BLaER1 (cell line): ENCODE data around the gene SPRTN.

Experiments
- H3K27ac ChIP-seq: shearing (Covaris generic); formaldehyde crosslinking; 2 replicates; pipeline ENCODE4 v1.8.1; 2022
- H3K27me3 ChIP-seq: shearing (Covaris generic); formaldehyde crosslinking; 2 replicates; pipeline ENCODE4 v1.8.1; 2022
- H3K36me3 ChIP-seq: shearing (Covaris generic); formaldehyde crosslinking; 2 replicates; pipeline ENCODE4 v1.8.1; 2022
- H3K4me1 ChIP-seq: shearing (Covaris generic); formaldehyde crosslinking; 2 replicates; pipeline ENCODE4 v1.8.1; 2022
- H3K4me2 ChIP-seq: shearing (Covaris generic); formaldehyde crosslinking; 2 replicates; pipeline ENCODE4 v1.8.1; 2022
- H3K4me3 ChIP-seq: shearing (Covaris generic); formaldehyde crosslinking; 2 replicates; pipeline ENCODE4 v1.8.1; 2022
- H3K9ac ChIP-seq: shearing (Covaris generic); formaldehyde crosslinking; 2 replicates; pipeline ENCODE4 v1.8.1; 2022
- H3K9me3 ChIP-seq: shearing (Covaris generic); formaldehyde crosslinking; 2 replicates; pipeline ENCODE4 v1.8.1; 2022
- H4K20me1 ChIP-seq: shearing (Covaris generic); formaldehyde crosslinking; 2 replicates; pipeline ENCODE4 v1.8.1; 2022
- Cebpa-rat ChIP-seq: shearing (Covaris generic); IDR thresholded peaks from 2 replicates; pipeline ENCODE4 v1.8.1; 2022

SPRTN gene

GRCh38 chr1:231353086-231353485 lies 15.0 kb downstream of the SPRTN start:
- Histone ChIP-seq H3K27me3 (no peaks in the 10 kb centered on the region), H3K36me3 (peaks cover 54% of the 10 kb centered on the region)
- no peak for TF ChIP-seq Cebpa-rat

GRCh38 chr1:231354330-231355020 lies 16.4 kb downstream of the SPRTN start:
- Histone ChIP-seq H3K27me3 (no peaks in the 10 kb centered on the region), H3K27ac (no peak overlapping the region)

More at GRCh38 chr1:231353086-231353485, 15.0 kb downstream of the SPRTN start:
- Histone ChIP-seq H3K27ac (no peak overlapping the region), H3K9me3 (no peaks in the 10 kb centered on the region), H3K4me3 (no peak overlapping the region), H3K9ac (no peak overlapping the region), H4K20me1 (peaks cover 5% of the 10 kb centered on the region; the same call in 1 of the 2 replicates), H3K4me1 (no peaks in the 10 kb centered on the region), H3K4me2 (no peak overlapping the region)

GRCh38 chr1:231355171-231355570 lies 17.1 kb downstream of the SPRTN start:
- Histone ChIP-seq H3K27ac (no peak overlapping the region), H3K9me3 (no peaks in the 10 kb centered on the region), H3K4me2 (no peak overlapping the region), H3K9ac (no peak overlapping the region), H4K20me1 (peaks cover 11% of the 10 kb centered on the region; the same call in 1 of the 2 replicates), H3K27me3 (no peaks in the 10 kb centered on the region), H3K36me3 (peaks cover 40% of the 10 kb centered on the region), H3K4me3 (no peak overlapping the region), H3K4me1 (no peaks in the 10 kb centered on the region)
- TF ChIP-seq Cebpa-rat, result no peak

More at GRCh38 chr1:231354330-231355020, 16.4 kb downstream of the SPRTN start:
- no peak overlapping the region for H3K9ac ChIP-seq
- no peak overlapping the region for H3K4me3 ChIP-seq
- H3K9me3 ChIP-seq, result no peaks in the 10 kb centered on the region
- H3K4me2 ChIP-seq, result no peak overlapping the region
- peaks cover 40% of the 10 kb centered on the region for H3K36me3 ChIP-seq
- H3K4me1 ChIP-seq, result no peaks in the 10 kb centered on the region
- no peak for TF ChIP-seq Cebpa-rat
- peaks cover 11% of the 10 kb centered on the region; the same call in 1 of the 2 replicates for H4K20me1 ChIP-seq

GRCh38 chr1:231357187-231357772 lies 19.2 kb downstream of the SPRTN start:
- peaks cover 35% of the 10 kb centered on the region for H3K36me3 ChIP-seq
- no peak overlapping the region for H3K27ac ChIP-seq
- no peak overlapping the region for H3K4me3 ChIP-seq
- no peak for TF ChIP-seq Cebpa-rat
- no peaks in the 10 kb centered on the region for H3K27me3 ChIP-seq
- no peak overlapping the region for H3K4me2 ChIP-seq
- H3K9me3 ChIP-seq, result no peaks in the 10 kb centered on the region
- no peak overlapping the region for H3K9ac ChIP-seq
- H3K4me1 ChIP-seq, result no peaks in the 10 kb centered on the region
- H4K20me1 ChIP-seq, result peaks cover 11% of the 10 kb centered on the region; the same call in 1 of the 2 replicates

- TF ChIP-seq Cebpa-rat, result no peak
- peaks cover 35% of the 10 kb centered on the region for H3K36me3 ChIP-seq
- no peak overlapping the region for H3K27ac ChIP-seq
- no peak overlapping the region for H3K4me3 ChIP-seq
- no peaks in the 10 kb centered on the region for H3K4me1 ChIP-seq
- peaks cover 11% of the 10 kb centered on the region; the same call in 1 of the 2 replicates for H4K20me1 ChIP-seq
- H3K9ac ChIP-seq, result no peak overlapping the region
- no peaks in the 10 kb centered on the region for H3K27me3 ChIP-seq
- H3K4me2 ChIP-seq, result no peak overlapping the region
- no peaks in the 10 kb centered on the region for H3K9me3 ChIP-seq
These were observed 19.8 kb downstream of the SPRTN start for GRCh38 chr1:231357831-231358354.

- H3K4me3 ChIP-seq, result no peak overlapping the region
- H3K4me2 ChIP-seq, result no peak overlapping the region
- no peak overlapping the region for H3K27ac ChIP-seq
- peaks cover 13% of the 10 kb centered on the region; the same call in 1 of the 2 replicates for H4K20me1 ChIP-seq
- peaks cover 40% of the 10 kb centered on the region for H3K36me3 ChIP-seq
- H3K9ac ChIP-seq, result no peak overlapping the region
- no peaks in the 10 kb centered on the region for H3K9me3 ChIP-seq
- no peaks in the 10 kb centered on the region for H3K4me1 ChIP-seq
- H3K27me3 ChIP-seq, result no peaks in the 10 kb centered on the region
- no peak for TF ChIP-seq Cebpa-rat
These were observed 21.0 kb downstream of the SPRTN start for GRCh38 chr1:231359113-231359512.

GRCh38 chr1:231362325-231362724 lies 24.2 kb downstream of the SPRTN start:
- TF ChIP-seq Cebpa-rat, result no peak
- Histone ChIP-seq H3K4me1 (no peaks in the 10 kb centered on the region), H4K20me1 (peaks cover 26% of the 10 kb centered on the region; the same call in 1 of the 2 replicates), H3K4me3 (no peak overlapping the region), H3K27ac (no peak overlapping the region), H3K36me3 (peaks cover 64% of the 10 kb centered on the region), H3K9ac (no peak overlapping the region), H3K9me3 (no peaks in the 10 kb centered on the region), H3K4me2 (no peak overlapping the region), H3K27me3 (no peaks in the 10 kb centered on the region)

GRCh38 chr1:231363624-231364023 lies 25.5 kb downstream of the SPRTN start:
- no peak overlapping the region for H3K4me3 ChIP-seq
- no peak for TF ChIP-seq Cebpa-rat

GRCh38 chr1:231364192-231364591 lies 26.1 kb downstream of the SPRTN start:
- Histone ChIP-seq H3K9me3 (no peaks in the 10 kb centered on the region), H3K27ac (no peak overlapping the region), H3K4me1 (no peaks in the 10 kb centered on the region), H3K9ac (no peak overlapping the region), H3K4me3 (no peak overlapping the region), H4K20me1 (peaks cover 38% of the 10 kb centered on the region), H3K4me2 (no peak overlapping the region), H3K36me3 (peaks cover 81% of the 10 kb centered on the region), H3K27me3 (no peaks in the 10 kb centered on the region)
- TF ChIP-seq Cebpa-rat, result no peak

More at GRCh38 chr1:231363624-231364023, 25.5 kb downstream of the SPRTN start:
- no peak overlapping the region for H3K9ac ChIP-seq
- H3K4me1 ChIP-seq, result no peaks in the 10 kb centered on the region
- H3K9me3 ChIP-seq, result no peaks in the 10 kb centered on the region
- H3K27ac ChIP-seq, result no peak overlapping the region
- peaks cover 33% of the 10 kb centered on the region for H4K20me1 ChIP-seq
- peaks cover 75% of the 10 kb centered on the region for H3K36me3 ChIP-seq
- H3K4me2 ChIP-seq, result no peak overlapping the region
- H3K27me3 ChIP-seq, result no peaks in the 10 kb centered on the region

GRCh38 chr1:231369282-231369681 lies 31.2 kb downstream of the SPRTN start:
- Histone ChIP-seq H4K20me1 (peaks cover 82% of the 10 kb centered on the region), H3K9ac (no peak overlapping the region; the same call in 1 of the 2 replicates), H3K27ac (no peak overlapping the region), H3K4me3 (no peak overlapping the region), H3K27me3 (no peaks in the 10 kb centered on the region), H3K9me3 (no peaks in the 10 kb centered on the region), H3K36me3 (peaks cover 79% of the 10 kb centered on the region), H3K4me1 (no peaks in the 10 kb centered on the region), H3K4me2 (no peak overlapping the region)
- no peak for TF ChIP-seq Cebpa-rat
